K562 (cell line): ENCODE data around the gene FKBP11. TPM values are rescaled to one million over a fixed set of nuclear protein-coding genes. Genes with fewer than 3 reads are reported as not detected.

Experiments
- ATAC-seq: fragments of 200-7000 bp; cut with Tn5 transposase; 3 replicates; pipeline ENCODE4 v1.9.1; 2020; ENCODE audit warnings: moderate library complexity
- BruUV-seq: library from RNA; stranded (reverse); fragments of 400-500 nt; replicated peaks from 2 replicates; lab custom pipeline; 2021; lab: Mats Ljungman, UMichigan
- CTCF ChIA-PET: fragments of 300-600 bp; formaldehyde crosslinking; extraction: SDS; loops from one replicate; lab custom pipeline; 2021; ENCODE audit warnings: low intra/inter-chr PET ratio; lab: Yijun Ruan, JAX
- POLR2A ChIA-PET: fragments of 300-600, 350-650 bp; sonication (Branson Sonifier 250); formaldehyde crosslinking; extraction: SDS; loops from one replicate; lab custom pipeline; 2021; ENCODE audit warnings: antibody characterized with exemption, inconsistent platforms; lab: Yijun Ruan, JAX
- DNase-seq, 4 experiments: peaks; one replicate each; pipeline versions ENCODE4 v3.0.0 to v3.0.0-alpha.2; 2011 to 2018; ENCODE audit warnings: low spot score in 3 of 4, mixed read lengths in 3 of 4; ENCODE audit errors: extremely low read depth in 1 of 4
- FAIRE-seq: peaks from 2 replicates; lab custom pipeline; 2011; peaks lifted over from hg19 to GRCh38; lab: Jason Lieb, UNC
- H2AFZ ChIP-seq: 2 replicates; pipeline ENCODE4 v1.6.0; 2011; ENCODE audit warnings: low read depth, low read length, control low read depth, inconsistent platforms
- H3K27ac ChIP-seq: fragments of 200-600 bp; 3 replicates; pipeline ENCODE4 v1.8.0; 2011; ENCODE audit warnings: low read depth, mild to moderate bottlenecking, control low read depth, inconsistent platforms, low read length, moderate library complexity, mixed read lengths; ENCODE audit errors: extremely low read depth
- H3K27me3 ChIP-seq, 2 experiments: fragments of 300-600 bp in 1 of 2; 2 replicates in 1 of 2; 3 replicates in 1 of 2; pipeline versions ENCODE4 v1.6.0 to v1.8.0; 2011; ENCODE audit warnings: inconsistent platforms in 2 of 2, low read length in 2 of 2, mild to moderate bottlenecking in 1 of 2, mixed read lengths in 1 of 2, moderate library complexity in 1 of 2; ENCODE audit not compliant: control insufficient read depth in 2 of 2, insufficient read depth in 2 of 2
- H3K36me3 ChIP-seq: fragments of 300-600 bp; 3 replicates; pipeline ENCODE4 v1.8.0; 2011; ENCODE audit warnings: mild to moderate bottlenecking, low read length, inconsistent platforms; ENCODE audit not compliant: control insufficient read depth, insufficient read depth
- H3K4me1 ChIP-seq, 2 experiments: fragments of 200-600 bp in 1 of 2; replicated peaks in 1 of 2; 2 replicates in 1 of 2; 3 replicates in 1 of 2; pipeline versions ENCODE4 v1.5.1 to v1.8.0; 2011; ENCODE audit warnings: inconsistent platforms in 2 of 2, low read length in 2 of 2, mild to moderate bottlenecking in 1 of 2, mixed read lengths in 1 of 2, moderate library complexity in 1 of 2; ENCODE audit not compliant: control insufficient read depth in 2 of 2, insufficient read depth in 2 of 2
- H3K4me2 ChIP-seq: 2 replicates; pipeline ENCODE4 v1.6.1; 2011; ENCODE audit warnings: low read length, control low read depth, inconsistent platforms, mixed read lengths; ENCODE audit not compliant: insufficient read depth
- H3K4me3 ChIP-seq: fragments of 200-600 bp; sonication (generic), shearing (Covaris generic); 2 replicates; pipeline ENCODE4 v1.5.1; 2016; ENCODE audit warnings: control low read depth, inconsistent platforms
- H3K79me2 ChIP-seq: fragments of 200-600 bp; 3 replicates; pipeline ENCODE4 v1.8.0; 2011; ENCODE audit warnings: low read length, inconsistent platforms; ENCODE audit not compliant: control insufficient read depth, insufficient read depth
- H3K9ac ChIP-seq, 2 experiments: 2 replicates each; pipeline versions ENCODE4 v1.6.0 to v1.6.1; 2011; ENCODE audit warnings: low read depth in 2 of 2, low read length in 2 of 2, control low read depth in 1 of 2, inconsistent platforms in 1 of 2, mild to moderate bottlenecking in 1 of 2, mixed read lengths in 1 of 2; ENCODE audit not compliant: insufficient read depth in 1 of 2
- H3K9me1 ChIP-seq: one replicate; pipeline ENCODE4 v1.6.0; 2011; ENCODE audit warnings: inconsistent platforms, mild to moderate bottlenecking, low read length, moderate library complexity; ENCODE audit not compliant: control insufficient read depth, insufficient read depth
- H3K9me3 ChIP-seq: replicated peaks from 2 replicates; pipeline ENCODE4 v1.5.1; 2011; ENCODE audit warnings: low read depth, low read length, inconsistent platforms; ENCODE audit not compliant: control insufficient read depth, insufficient read depth
- H4K20me1 ChIP-seq: replicated peaks from 2 replicates; pipeline ENCODE4 v1.6.1; 2011; ENCODE audit warnings: low read length, inconsistent platforms, mixed read lengths; ENCODE audit not compliant: control insufficient read depth, insufficient read depth
- ATF1 ChIP-seq, 2 experiments: fragments of 450-650 bp in 1 of 2; IDR thresholded peaks; 2 replicates each; pipeline ENCODE4 v1.6.1; 2016; ENCODE audit warnings: missing compliant biosample characterization in 1 of 2, missing genetic modification characterization in 1 of 2
- CSDE1 ChIP-seq, 2 experiments: fragments of 450-650 bp; IDR thresholded peaks; 2 replicates each; pipeline ENCODE4 v1.6.1; 2016; ENCODE audit warnings: mild to moderate bottlenecking in 1 of 2
- CTCF ChIP-seq, 3 experiments: IDR thresholded peaks in 2 of 3; conservative IDR thresholded peaks in 1 of 3; 2 replicates each; pipeline ENCODE4 v1.5.1; 2011 to 2012; ENCODE audit warnings: low read length in 3 of 3, mild to moderate bottlenecking in 3 of 3, control low read depth in 2 of 3, improper control_type of control experiment in 1 of 3, inconsistent platforms in 1 of 3, low read depth in 1 of 3, mixed read lengths in 1 of 3, moderate library complexity in 1 of 3; ENCODE audit not compliant: insufficient read depth in 2 of 3
- MCM3 ChIP-seq: fragments of 450-650 bp; IDR thresholded peaks from 2 replicates; pipeline ENCODE4 v1.6.1; 2016
- NCOA1 ChIP-seq: fragments of 450-650 bp; IDR thresholded peaks from 2 replicates; pipeline ENCODE4 v1.6.1; 2016; ENCODE audit warnings: low read depth
- RAD21 ChIP-seq, 2 experiments: fragments of 250-450 bp in 1 of 2; fragments of 450-650 bp in 1 of 2; sonication (Bioruptor Pico) in 1 of 2; formaldehyde crosslinking in 1 of 2; IDR thresholded peaks in 1 of 2; conservative IDR thresholded peaks in 1 of 2; 2 replicates each; pipeline versions ENCODE4 v1.4.0 to v1.8.0; 2020 to 2022; ENCODE audit warnings: mild to moderate bottlenecking in 2 of 2, moderate library complexity in 1 of 2
- ZBTB33 ChIP-seq: sonication (generic); formaldehyde crosslinking; IDR thresholded peaks from 2 replicates; pipeline ENCODE4 v1.8.1; 2023; ENCODE audit warnings: mild to moderate bottlenecking, missing genetic modification reagents
- ZNF318 ChIP-seq, 2 experiments: fragments of 450-650 bp; IDR thresholded peaks; 2 replicates each; pipeline ENCODE4 v1.6.1; 2016; ENCODE audit warnings: mild to moderate bottlenecking in 2 of 2, borderline replicate concordance in 1 of 2, low read depth in 1 of 2, moderate library complexity in 1 of 2
- ZNF766 ChIP-seq: fragments of 200-800 bp; sonication (Bioruptor generic); conservative IDR thresholded peaks from 2 replicates; pipeline ENCODE4 v1.6.1; 2016; ENCODE audit warnings: missing genetic modification characterization, missing compliant biosample characterization
- in situ Hi-C: fragments of 300-500 bp; cut with MboI; formaldehyde crosslinking; loops from 4 replicates; pipeline ENCODE4 v1.15.0; 2018; ENCODE audit warnings: inconsistent platforms, mixed read lengths
- intact Hi-C: fragments of 100-400 bp; cut with micrococcal nuclease; formaldehyde crosslinking; loops from 2 replicates; pipeline ENCODE4 v1.14.2; 2022
- polyA plus RNA-seq, 8 experiments: library from polyadenylated mRNA; depleted of rRNA in 4 of 8; stranded (reverse) in 5 of 8; unstranded in 3 of 8; fragments of >200 nt; fragmentation: Nextera tagmentation in 2 of 8; fragmentation: Illumina TruSeq in 1 of 8; extraction: Ambion mirVana in 2 of 8; extraction: Trizol in 1 of 8; gene quantifications; 2 replicates each; pipeline versions ENCODE4 v1.2.1 to v1.2.3, GENCODE V29; 2011 to 2014; ENCODE audit warnings: inconsistent platforms in 1 of 8, missing spikeins in 1 of 8
- total RNA-seq, 7 experiments: library from RNA; depleted of rRNA in 6 of 7; stranded (reverse); fragments of >200 nt in 6 of 7; fragmentation: Illumina TruSeq in 2 of 7; extraction: Trizol in 2 of 7; gene quantifications; 2 replicates each; pipeline versions ENCODE4 v1.2.1 to v1.2.3, GENCODE V29; 2011 to 2021; ENCODE audit warnings: low replicate concordance in 1 of 7

FKBP11 gene
- total and polyA plus RNA-seq, 9 of the 15 experiments (the other 6 are each of a cell fraction or from before 2014, with no cell fraction given) = 1.6 to 8.2 (median 5.8) TPM

- in situ Hi-C loops = no loop called here
- no peaks in the 10 kb centered on the region for H3K27me3 ChIP-seq
- TF ChIP-seq CTCF (IDR thresholded peaks at IDR 0.05 in 2 of 3, conservative IDR thresholded peaks at IDR 0.05 in 1 of 3; ENCODE audit: insufficient read depth in 2 of 3, low read depth in 1 of 3, low read length in 3 of 3) (peak in 2 of 3 experiments; percentile 13 to 43; a peak in 1 of 6 replicates), ZNF766 (CRISPR knock-in tag) (no peak), NCOA1 (no peak), ZBTB33 (no peak), RAD21 (CRISPR knock-in tag; conservative IDR thresholded peaks at IDR 0.05 in 1 of 2, IDR thresholded peaks at IDR 0.05 in 1 of 2) (peak in 1 of 2 experiments; percentile 26; a peak in 1 of 4 replicates), CSDE1 (IDR thresholded peaks at IDR 0.05) (no peak), MCM3 (no peak), ATF1 (CRISPR knock-in tag; IDR thresholded peaks at IDR 0.05) (no peak), ATF1 (tag; IDR thresholded peaks at IDR 0.05) (no peak), ZNF318 (IDR thresholded peaks at IDR 0.05; ENCODE audit: borderline replicate concordance in 1 of 2, low read depth in 1 of 2) (no peak)
Measured at GRCh38 chr12:48965298-48965838, 40.1 kb upstream of the FKBP11 start.

More at GRCh38 chr12:48965298-48965838, 40.1 kb upstream of the FKBP11 start:
- ATAC-seq (peak; percentile 44; the same call in 2 of the 3 replicates), DNase-seq (peak in 1 of 4 experiments; percentile 17), FAIRE-seq (no peak)
- H3K79me2 ChIP-seq = no peaks in the 10 kb centered on the region
- POLR2A ChIA-PET = interaction anchor here (0.5 kb wide), 1 partner anchor 113 kb away, joined by 5 read pairs; the partner anchor contains the start of gene DDX23
- H3K4me3 ChIP-seq = no peak overlapping the region
- no TSS peak for BruUV-seq
- intact Hi-C loops = no loop called here
- H3K4me1 ChIP-seq = peaks cover 0 to 17% of the 10 kb centered on the region in 2 experiments; a peak in 3 of 5 replicates
- no peak overlapping the region for H2AFZ ChIP-seq
- H3K9ac ChIP-seq = no peak overlapping the region
- CTCF ChIA-PET = no interaction called here
- no peaks in the 10 kb centered on the region; the same call in 1 of the 2 replicates for H4K20me1 ChIP-seq
- H3K4me2 ChIP-seq = no peak overlapping the region
- no peaks in the 10 kb centered on the region for H3K36me3 ChIP-seq
- no peaks in the 10 kb centered on the region for H3K9me3 ChIP-seq
- no peaks in the 10 kb centered on the region for H3K9me1 ChIP-seq
- H3K27ac ChIP-seq = no peak overlapping the region
